HepG2 (cell line): ENCODE measurements around the gene JADE2. TPM values are rescaled to one million over a fixed set of nuclear protein-coding genes. Genes with fewer than 3 reads are reported as not detected.

ENCODE experiments used
- AHDC1 ChIP-seq: sonication (generic); formaldehyde crosslinking; IDR thresholded peaks from 2 replicates; pipeline ENCODE4 v1.5.1; 2020; ENCODE audit warnings: mild to moderate bottlenecking, missing genetic modification reagents, borderline replicate concordance
- CBFB ChIP-seq: sonication (generic); formaldehyde crosslinking; IDR thresholded peaks from 2 replicates; pipeline ENCODE4 v1.4.0; 2020; ENCODE audit warnings: missing genetic modification reagents
- HIVEP1 ChIP-seq: sonication (generic); formaldehyde crosslinking; IDR thresholded peaks from 2 replicates; pipeline ENCODE4 v1.4.0; 2020; ENCODE audit warnings: mild to moderate bottlenecking, missing genetic modification reagents
- MED13 ChIP-seq: sonication (generic); formaldehyde crosslinking; IDR thresholded peaks from 2 replicates; pipeline ENCODE4 v1.5.0; 2020; ENCODE audit warnings: missing genetic modification reagents
- PREB ChIP-seq: sonication (generic); formaldehyde crosslinking; IDR thresholded peaks from 2 replicates; pipeline ENCODE4 v1.4.0; 2020; ENCODE audit warnings: missing genetic modification reagents
- SMARCE1 ChIP-seq: fragments of 450-650 bp; IDR thresholded peaks from 2 replicates; pipeline ENCODE4 v1.6.1; 2017; ENCODE audit warnings: borderline replicate concordance
- YEATS2 ChIP-seq: sonication (generic); formaldehyde crosslinking; IDR thresholded peaks from 2 replicates; pipeline ENCODE4 v1.4.0; 2020; ENCODE audit warnings: missing genetic modification reagents, borderline replicate concordance
- ZBTB34 ChIP-seq: sonication (generic); formaldehyde crosslinking; IDR thresholded peaks from 2 replicates; pipeline ENCODE4 v1.8.0; 2022; ENCODE audit warnings: mild to moderate bottlenecking, missing genetic modification reagents
- ZNF644 ChIP-seq: IDR thresholded peaks from 2 replicates; pipeline ENCODE4 v1.6.1; 2016; ENCODE audit warnings: low read depth
- ZNF687 ChIP-seq: sonication (generic); formaldehyde crosslinking; IDR thresholded peaks from 2 replicates; pipeline ENCODE4 v1.5.1; 2020; ENCODE audit warnings: mild to moderate bottlenecking, missing genetic modification reagents, moderate library complexity
- ZNF691 ChIP-seq: sonication (generic); formaldehyde crosslinking; IDR thresholded peaks from 2 replicates; pipeline ENCODE4 v1.4.0; 2020; ENCODE audit warnings: missing genetic modification reagents, low read depth, mild to moderate bottlenecking, borderline replicate concordance
- ZNF704 ChIP-seq: sonication (generic); formaldehyde crosslinking; IDR thresholded peaks from 2 replicates; pipeline ENCODE4 v1.8.1; 2023; ENCODE audit warnings: mild to moderate bottlenecking, inconsistent platforms, moderate library complexity, missing genetic modification reagents, borderline replicate concordance
- ZNF780A ChIP-seq: sonication (generic); formaldehyde crosslinking; IDR thresholded peaks from 2 replicates; pipeline ENCODE4 v1.8.0; 2022; ENCODE audit warnings: mild to moderate bottlenecking, missing genetic modification reagents, moderate library complexity
- polyA plus RNA-seq, 8 experiments: library from polyadenylated mRNA; depleted of rRNA in 3 of 8; stranded (reverse) in 7 of 8; unstranded in 1 of 8; fragments of >200 nt; fragmentation: Illumina TruSeq in 4 of 8; extraction: Trizol in 4 of 8; gene quantifications; 2 replicates each; pipeline versions ENCODE4 v1.2.1 to v1.2.3, GENCODE V29; 2011 to 2016; ENCODE audit warnings: low read depth in 4 of 8, missing spikeins in 1 of 8, mixed read lengths in 1 of 8; ENCODE audit not compliant: insufficient read depth in 1 of 8
- total RNA-seq, 5 experiments: library from RNA; depleted of rRNA; stranded (reverse); fragments of >200 nt; fragmentation: Illumina TruSeq; extraction: Trizol; gene quantifications; 2 replicates each; pipeline ENCODE4 v1.2.3, GENCODE V29; 2016; ENCODE audit warnings: low read depth in 1 of 5

JADE2 gene
- total and polyA plus RNA-seq, 2 of the 13 experiments (the other 11 are each of a cell fraction or from before 2014, with no cell fraction given) = 7.5 to 15.1 TPM

- no peak for TF ChIP-seq AHDC1 (CRISPR knock-in tag)
- no peak for TF ChIP-seq ZBTB34
- no peak for TF ChIP-seq SMARCE1
- no peak for TF ChIP-seq ZNF780A (CRISPR knock-in tag)
- 0 out of 2 replicates have a peak, but pooled peaks have one; percentile 14 for TF ChIP-seq ZNF691 (CRISPR knock-in tag)
- TF ChIP-seq ZNF644 (CRISPR knock-in tag) = no peak
- no peak for TF ChIP-seq CBFB (CRISPR knock-in tag)
- TF ChIP-seq ZNF704 = no peak
- TF ChIP-seq MED13 (CRISPR knock-in tag) = no peak
- no peak for TF ChIP-seq PREB (CRISPR knock-in tag)
- TF ChIP-seq ZNF687 (CRISPR knock-in tag) = peak; percentile 73
- TF ChIP-seq YEATS2 (CRISPR knock-in tag) = peak; percentile 36; the same call in 1 of the 2 replicates
- TF ChIP-seq HIVEP1 (CRISPR knock-in tag) = no peak
Observed at GRCh38 chr5:134511796-134512660, 13.4 kb upstream of the JADE2 start (continued).
